Gastroesophageal sphincter (tissue), 4 donors: ENCODE data around the gene SH3BP2. TPM values are rescaled to one million over a fixed set of nuclear protein-coding genes. Genes with fewer than 3 reads are reported as not detected.

Source experiments
- ATAC-seq: fragments of 150-250 bp; one replicate; pipeline ENCODE4 v1.9.1; 2016; ENCODE audit warnings: mild to moderate bottlenecking, moderate library complexity
- H3K27ac ChIP-seq, 4 donors: fragments of 200-600 bp; sonication (generic) in 3 of 4; 1 replicate in 3 of 4; 2 replicates in 1 of 4; pipeline ENCODE4 v1.5.1; 2016 to 2019
- H3K27me3 ChIP-seq: fragments of 200-600 bp; sonication (generic); one replicate; pipeline ENCODE4 v1.5.1; 2019
- H3K36me3 ChIP-seq, 2 donors: fragments of 200-600 bp; sonication (generic); one replicate each; pipeline ENCODE4 v1.5.1; 2019; ENCODE audit warnings: control low read depth in 1 of 2
- H3K4me1 ChIP-seq, 3 donors: fragments of 200-600 bp; sonication (generic); 1 replicate in 2 of 3; 2 replicates in 1 of 3; pipeline ENCODE4 v1.5.1; 2016 to 2019; ENCODE audit warnings: control low read depth in 2 of 3
- H3K4me3 ChIP-seq, 2 donors: fragments of 200-600 bp; sonication (generic); one replicate each; pipeline ENCODE4 v1.5.1; 2019; ENCODE audit warnings: mild to moderate bottlenecking in 1 of 2, moderate library complexity in 1 of 2
- H3K9me3 ChIP-seq, 3 donors: fragments of 200-600 bp; sonication (generic); one replicate each; pipeline ENCODE4 v1.5.1; 2017 to 2019; ENCODE audit warnings: control low read depth in 2 of 3
- CTCF ChIP-seq, 4 experiments: fragments of 200-600 bp in 2 of 4; fragments of 450-650 bp in 2 of 4; sonication (generic) in 1 of 4; IDR thresholded peaks; one replicate each; pipeline ENCODE4 v1.5.1; 2017 to 2019; ENCODE audit warnings: antibody characterized with exemption in 4 of 4, mild to moderate bottlenecking in 2 of 4, moderate library complexity in 2 of 4
- EP300 ChIP-seq: sonication (generic); formaldehyde crosslinking; IDR thresholded peaks from one replicate; pipeline ENCODE4 v1.6.1; 2017; ENCODE audit warnings: antibody characterized with exemption, mild to moderate bottlenecking
- POLR2A ChIP-seq, 2 donors: fragments of 450-650 bp; IDR thresholded peaks; one replicate each; pipeline ENCODE4 v1.6.1; 2017; ENCODE audit warnings: antibody characterized with exemption in 2 of 2, mild to moderate bottlenecking in 2 of 2, moderate library complexity in 1 of 2
- POLR2AphosphoS5 ChIP-seq: sonication (generic); formaldehyde crosslinking; IDR thresholded peaks from one replicate; pipeline ENCODE4 v1.6.1; 2017; ENCODE audit warnings: antibody characterized with exemption
- WGBS, 2 donors: methylation state at CpG; one replicate each; pipeline ENCODE4 v1.1.5; 2018; ENCODE audit warnings: low coverage in 1 of 2; 5-methylcytosine and 5-hydroxymethylcytosine counted together
- total RNA-seq, 4 donors: library from RNA; depleted of rRNA; stranded (reverse); fragments of >200 nt; gene quantifications; one replicate each; pipeline ENCODE4 v1.1.0, GENCODE V29; 2016

The SH3BP2 gene
- total RNA-seq, 4 donors from 2014 or later = 26.8 to 36.4 (median 29.3) TPM

GRCh38 chr4:2804449-2804972 lies 11.6 kb downstream of the SH3BP2 start:
- no peaks in the 10 kb centered on the region for H3K9me3 ChIP-seq
- ATAC-seq = no peak
- 85% methylated on average over 2 of the region's 10 CpGs; no CpG with 5 or more reads in 1 of the 2 donors for WGBS, 2 donors
- no peaks in the 10 kb centered on the region for H3K27me3 ChIP-seq
- no peak overlapping the region for H3K4me3 ChIP-seq
- no peaks in the 10 kb centered on the region for H3K36me3 ChIP-seq
- H3K27ac ChIP-seq = peak overlapping the region in 2 of 4 donors; percentile 11 to 74
- H3K4me1 ChIP-seq = peaks cover 0 to 94% (median 62%) of the 10 kb centered on the region in 3 donors
- TF ChIP-seq POLR2AphosphoS5 (no peak), POLR2A (IDR thresholded peaks at IDR 0.05) (no peak), EP300 (no peak), CTCF (IDR thresholded peaks at IDR 0.05) (no peak)

- Histone ChIP-seq H3K27me3 (no peaks in the 10 kb centered on the region), H3K27ac (peak overlapping the region in 3 of 4 donors; percentile 42 to 74 (median 67)), H3K9me3 (no peaks in the 10 kb centered on the region), H3K4me1 (peaks cover 0 to 94% (median 65%) of the 10 kb centered on the region in 3 donors), H3K4me3 (no peak overlapping the region), H3K36me3 (no peaks in the 10 kb centered on the region)
- WGBS, 2 donors = no CpG with 5 or more reads among the region's 13 CpGs
- ATAC-seq = no peak
- TF ChIP-seq POLR2AphosphoS5 (no peak), POLR2A (IDR thresholded peaks at IDR 0.05) (no peak), EP300 (no peak), CTCF (IDR thresholded peaks at IDR 0.05) (no peak)
Observed at GRCh38 chr4:2804973-2805501, 12.2 kb downstream of the SH3BP2 start.

GRCh38 chr4:2805712-2806389 lies 13.0 kb downstream of the SH3BP2 start:
- peak overlapping the region in 3 of 4 donors; percentile 42 to 74 (median 67) for H3K27ac ChIP-seq
- no peaks in the 10 kb centered on the region for H3K27me3 ChIP-seq
- TF ChIP-seq POLR2AphosphoS5 (no peak), EP300 (no peak), CTCF (IDR thresholded peaks at IDR 0.05) (no peak), POLR2A (IDR thresholded peaks at IDR 0.05) (no peak)
- H3K9me3 ChIP-seq = no peaks in the 10 kb centered on the region
- ATAC-seq = peak; percentile 24
- 50 to 54% methylated on average over 1 to 7 of the region's 20 CpGs for WGBS, 2 donors
- no peak overlapping the region for H3K4me3 ChIP-seq
- H3K4me1 ChIP-seq = peaks cover 0 to 94% (median 62%) of the 10 kb centered on the region in 3 donors
- H3K36me3 ChIP-seq = no peaks in the 10 kb centered on the region

GRCh38 chr4:2806390-2807355 lies 13.8 kb downstream of the SH3BP2 start:
- peak; percentile 66 for ATAC-seq
- no peaks in the 10 kb centered on the region for H3K36me3 ChIP-seq
- no peak overlapping the region for H3K4me3 ChIP-seq
- WGBS, 2 donors = 20 to 28% methylated on average over 5 to 9 of the region's 28 CpGs
- peaks cover 0 to 94% (median 64%) of the 10 kb centered on the region in 3 donors for H3K4me1 ChIP-seq
- no peaks in the 10 kb centered on the region for H3K9me3 ChIP-seq
- TF ChIP-seq POLR2A (IDR thresholded peaks at IDR 0.05) = no peak
- TF ChIP-seq EP300 = no peak
- no peak for TF ChIP-seq CTCF (IDR thresholded peaks at IDR 0.05)
- TF ChIP-seq POLR2AphosphoS5 = no peak
- no peaks in the 10 kb centered on the region for H3K27me3 ChIP-seq
- peak overlapping the region in 3 of 4 donors; percentile 42 to 74 (median 67) for H3K27ac ChIP-seq
